Measurements from ENCODE around the gene CDH12.

Gene CDH12

DNA sequence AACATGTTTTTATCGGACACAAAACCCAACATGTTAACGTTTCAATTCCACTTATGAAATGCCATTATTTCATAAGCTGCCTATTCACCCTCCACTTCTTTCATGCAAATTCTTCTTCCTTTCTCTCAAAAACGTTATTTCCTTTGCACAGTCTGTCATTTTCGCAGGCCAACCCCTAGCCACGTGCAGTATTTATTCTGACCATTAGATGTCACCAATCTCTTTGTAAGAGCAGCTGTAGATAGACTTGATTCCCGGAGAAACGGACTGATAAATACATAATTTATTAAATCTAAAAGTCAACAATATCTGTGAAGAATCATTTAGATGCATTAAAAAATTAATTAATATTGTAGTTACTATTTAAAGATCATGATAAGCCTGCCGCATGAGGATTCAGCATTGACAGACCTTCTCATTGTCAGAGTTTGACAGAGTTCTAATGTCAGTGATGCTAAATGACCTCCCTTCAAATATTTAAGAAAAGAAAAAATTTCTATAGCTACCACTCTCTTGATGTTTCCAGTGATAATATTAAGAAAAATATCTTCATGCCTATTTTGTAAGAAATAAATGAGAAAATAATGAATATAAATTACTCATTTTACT lies 933.6 kb downstream of the CDH12 start:
- DNase-seq = peak; percentile 64

DNA sequence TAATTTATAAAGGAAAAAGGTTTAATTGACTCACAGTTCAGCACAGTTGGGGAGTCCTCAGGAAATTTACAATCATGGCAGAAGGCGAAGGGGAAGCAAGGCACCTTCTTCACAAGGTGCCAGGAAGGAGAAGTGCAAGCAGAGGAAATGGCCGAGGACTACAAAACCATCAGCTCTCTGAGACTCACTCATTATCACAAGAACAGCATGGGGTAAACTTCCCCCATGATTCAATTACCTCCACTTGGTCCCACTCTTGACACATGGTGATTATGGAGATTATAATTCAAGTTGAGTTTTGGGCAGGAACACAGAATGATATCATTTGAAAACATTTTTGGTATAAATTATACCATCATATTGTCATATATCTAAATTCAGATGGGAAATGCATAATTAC lies 934.7 kb downstream of the CDH12 start:
- no peak for DNase-seq

- DNase-seq = no peak
Measured at GRCh38 chr5:21910731-21911130, 942.4 kb downstream of the CDH12 start.

GRCh38 chr5:21895766-21896350 lies 957.3 kb downstream of the CDH12 start:
- no peak for DNase-seq

DNA sequence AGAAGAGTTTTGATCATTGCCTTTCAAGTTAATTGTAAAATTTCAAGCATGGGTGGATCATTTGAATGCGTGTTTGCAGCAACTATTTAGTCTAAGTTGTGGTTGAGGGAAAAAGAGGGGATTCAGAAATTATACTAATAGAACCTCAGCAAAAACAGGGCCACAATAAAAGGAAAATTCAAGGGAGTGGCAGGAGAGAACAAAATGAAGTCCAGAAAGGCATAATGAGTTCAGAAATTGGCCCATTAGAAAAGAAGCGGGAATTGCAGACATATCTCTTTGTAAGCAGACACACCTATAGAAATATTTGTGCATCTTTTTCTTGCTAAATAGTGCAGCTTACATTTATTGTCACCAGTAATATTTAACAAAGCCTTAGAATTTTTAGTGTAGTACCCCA lies 960.0 kb downstream of the CDH12 start:
- DNase-seq = no peak

DNA sequence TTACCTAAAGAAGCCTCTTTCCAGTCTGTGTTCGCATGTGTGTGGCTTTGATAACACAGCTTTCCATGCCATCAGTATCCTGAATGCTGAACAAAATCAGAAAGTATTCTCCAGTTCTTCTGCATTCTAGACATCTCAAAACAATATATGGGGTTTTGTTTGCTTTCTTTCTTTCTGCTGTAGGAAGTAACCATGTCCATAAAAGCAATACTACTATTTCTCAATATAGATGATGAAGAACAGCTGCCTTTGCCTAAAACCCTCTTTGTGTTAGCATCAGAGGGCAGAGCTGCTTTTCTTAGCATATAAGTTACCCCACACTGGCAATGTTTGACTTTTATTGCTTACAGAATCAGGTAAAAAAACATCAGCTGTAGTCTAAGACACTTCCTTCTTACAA lies 963.6 kb downstream of the CDH12 start:
- DNase-seq = no peak

GRCh38 chr5:21882074-21882745 lies 970.9 kb downstream of the CDH12 start:
- no peak for DNase-seq

- no peak for DNase-seq
Measured at GRCh38 chr5:21880164-21880563, 973.0 kb downstream of the CDH12 start.

DNA sequence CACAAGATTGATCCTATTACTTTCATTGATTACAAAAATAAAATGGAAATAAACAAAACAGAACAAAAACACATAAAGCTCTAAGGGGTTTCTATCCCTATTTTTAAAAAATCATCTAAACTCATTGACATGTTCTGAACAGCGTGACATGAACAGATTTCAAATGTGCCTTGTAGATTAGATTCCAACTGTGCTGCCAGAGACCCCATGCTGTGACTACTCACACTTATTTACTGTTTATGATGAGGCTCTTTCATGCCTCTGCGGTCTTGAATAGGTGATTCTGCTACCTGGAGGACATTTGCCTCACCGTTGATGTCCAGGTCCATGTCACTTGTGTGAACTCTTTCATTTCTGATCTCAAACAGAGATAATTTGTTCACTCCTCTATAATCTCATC lies 990.2 kb downstream of the CDH12 start:
- no peak for DNase-seq

DNA sequence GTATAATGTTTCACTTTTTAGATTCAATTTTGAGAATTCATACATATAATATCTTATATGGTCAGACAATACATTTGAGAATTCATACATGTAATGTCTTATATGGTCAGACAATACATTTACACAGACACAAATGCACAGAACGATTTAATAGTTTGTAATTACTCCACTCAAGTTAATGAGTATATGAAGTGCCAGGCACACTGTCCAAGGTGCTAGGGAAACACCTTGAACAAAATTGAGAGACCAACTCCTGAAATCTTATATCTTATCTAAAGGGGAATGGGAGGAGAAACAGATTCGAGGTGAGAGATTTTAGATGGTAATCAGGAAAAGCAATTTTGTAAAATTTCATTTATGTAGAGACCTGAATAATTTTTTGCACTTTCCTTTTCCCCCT lies 994.7 kb downstream of the CDH12 start:
- DNase-seq = no peak

GRCh38 chr5:21856987-21857386 lies 996.2 kb downstream of the CDH12 start:
- peak; percentile 52 for DNase-seq

GRCh38 chr5:21847300-21847699 lies 1005.8 kb downstream of the CDH12 start:
- DNase-seq = no peak

DNA sequence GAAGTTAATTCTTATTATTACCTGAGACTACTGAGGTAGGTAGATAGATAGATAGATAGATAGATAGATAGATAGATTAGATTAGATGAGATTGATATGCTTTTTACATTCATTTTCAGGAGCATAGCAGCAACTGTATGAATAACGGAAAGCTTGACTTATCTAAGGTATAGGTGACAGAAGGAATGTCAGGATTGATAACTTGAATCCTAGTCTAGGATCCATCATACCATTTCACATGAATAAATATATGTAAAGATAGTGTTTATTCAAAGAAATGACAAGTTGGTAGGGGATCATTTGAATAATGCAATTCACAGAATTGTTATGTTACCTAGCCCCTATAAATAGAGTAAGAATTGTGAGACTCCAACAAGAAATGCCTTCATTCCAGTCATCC lies 1008.2 kb downstream of the CDH12 start:
- no peak for DNase-seq

DNA sequence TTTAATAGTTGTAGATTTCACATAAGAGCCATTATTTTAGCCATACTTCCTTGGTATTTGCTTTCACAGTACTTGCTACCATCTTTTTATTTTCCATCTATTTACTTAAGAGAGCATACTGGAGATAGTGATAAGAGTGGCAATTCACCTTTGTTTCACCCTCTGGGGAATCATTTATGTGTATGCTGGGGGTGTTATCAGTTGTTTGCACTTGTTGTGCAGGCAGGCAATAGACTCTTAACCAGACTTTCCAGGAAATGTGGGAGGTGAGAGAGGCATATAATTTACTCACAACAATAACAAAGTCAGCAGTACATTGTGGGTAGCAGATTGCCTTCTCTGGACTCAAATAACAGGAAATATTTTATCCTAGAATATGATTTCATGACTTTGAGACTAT lies 1018.3 kb downstream of the CDH12 start:
- DNase-seq = no peak

DNA sequence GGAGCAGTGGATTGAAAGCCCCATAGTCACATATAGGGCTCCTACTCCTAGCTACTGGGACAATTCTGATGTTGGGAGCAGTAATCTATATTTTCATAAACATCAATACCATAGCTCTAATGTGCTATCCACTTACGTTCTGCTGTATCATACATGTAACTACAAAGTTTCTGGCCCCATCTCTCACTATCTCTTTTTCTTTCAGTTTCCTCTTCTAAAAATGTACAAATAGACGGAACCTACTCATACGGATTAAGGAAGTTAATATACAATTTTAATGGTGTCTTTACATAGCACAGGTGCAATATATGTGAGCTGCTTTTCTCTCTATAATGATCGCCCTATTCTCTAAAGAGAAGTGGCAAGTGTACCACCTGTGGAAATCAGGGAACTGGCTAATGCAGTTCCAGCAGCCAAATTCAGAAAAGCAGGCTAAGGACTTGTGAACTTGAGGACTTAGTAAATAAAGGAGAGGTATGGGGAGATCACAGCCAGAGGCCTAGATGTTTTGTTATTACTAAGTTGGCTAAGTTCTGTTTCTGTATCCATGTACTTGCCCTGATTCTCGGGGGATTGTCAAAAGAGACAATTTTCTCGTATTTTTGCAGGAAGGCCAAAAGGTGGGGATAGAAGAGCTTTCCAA lies 1021.9 kb downstream of the CDH12 start:
- no peak for DNase-seq

- DNase-seq = no peak
Measured at GRCh38 chr5:21826884-21827283, 1026.3 kb downstream of the CDH12 start.

GRCh38 chr5:21823588-21823987 lies 1029.6 kb downstream of the CDH12 start:
- no peak for DNase-seq

GRCh38 chr5:21823076-21823574 lies 1030.0 kb downstream of the CDH12 start:
- no peak for DNase-seq

DNA sequence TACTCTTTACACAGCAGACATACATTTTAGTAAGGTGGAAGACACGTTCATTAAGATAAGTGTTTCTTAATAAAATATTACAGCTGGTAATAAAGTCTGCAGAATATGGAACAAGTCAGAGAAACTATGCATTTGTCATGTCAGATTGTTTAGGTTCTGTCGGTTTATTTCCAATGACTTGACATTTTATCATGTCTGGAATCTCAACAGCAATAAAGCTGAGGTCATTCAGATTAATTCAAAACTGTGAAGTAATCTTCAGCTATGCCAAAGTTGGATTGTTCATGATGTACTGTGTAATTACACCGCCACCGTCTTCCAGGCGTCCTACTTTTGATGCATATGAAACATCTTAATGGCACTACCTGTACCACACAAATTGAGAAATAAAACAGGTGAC lies 1032.6 kb downstream of the CDH12 start:
- DNase-seq = no peak

- no peak for DNase-seq
Measured at GRCh38 chr5:21818370-21818720, 1034.8 kb downstream of the CDH12 start.

GRCh38 chr5:21817668-21818369 lies 1035.3 kb downstream of the CDH12 start:
- DNase-seq = no peak

DNA sequence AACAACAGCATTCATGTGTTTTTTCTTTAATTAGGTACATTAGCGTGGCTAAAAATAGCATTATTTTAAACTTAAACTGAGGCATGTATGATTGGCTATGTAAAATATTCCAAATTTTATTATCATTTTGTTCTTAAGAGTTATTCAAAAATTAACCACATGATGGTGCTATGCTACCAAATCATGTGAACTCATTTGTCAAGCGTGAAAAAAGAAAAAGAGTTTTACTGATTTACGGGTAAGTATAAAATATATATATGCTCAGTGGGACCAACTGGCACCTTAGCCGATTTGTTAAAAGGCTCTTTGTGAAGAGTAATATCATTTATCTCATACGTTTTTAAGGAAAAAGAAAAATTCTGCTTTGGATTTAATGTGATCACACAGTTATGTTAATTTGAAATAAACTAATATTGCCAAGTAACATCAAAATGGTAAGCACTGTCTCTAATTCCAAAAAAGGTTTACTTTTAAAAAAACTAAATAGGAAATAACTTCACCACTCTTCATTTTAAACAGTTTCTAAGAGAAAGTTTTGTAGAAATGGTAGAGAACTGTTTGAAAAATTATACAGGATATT lies 1042.3 kb downstream of the CDH12 start:
- peak; percentile 8 for DNase-seq

DNA sequence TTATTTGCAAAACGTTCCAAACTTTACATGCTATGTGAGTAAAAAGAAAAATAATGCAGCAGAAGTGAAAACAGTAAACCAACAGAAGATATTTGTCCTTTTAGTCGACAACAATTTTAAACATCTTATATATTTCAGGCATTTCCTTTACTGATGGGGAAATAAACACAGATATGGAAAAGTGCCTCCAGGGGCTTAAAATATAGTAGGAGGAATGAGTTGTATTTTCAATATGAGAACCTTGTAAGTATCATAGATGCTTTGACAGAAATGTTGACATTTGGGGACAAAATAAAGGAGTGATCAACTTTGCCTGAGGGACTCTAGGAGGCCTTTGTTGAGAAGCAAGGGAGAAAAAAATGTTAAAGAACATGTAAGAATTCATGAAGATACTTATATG lies 1043.5 kb downstream of the CDH12 start:
- no peak for DNase-seq

Measured in NCI-H526 treated with DMSO at 0.1 percent for 48 hours (cell line).